Neural cell (in vitro differentiated cells): ENCODE measurements around the gene RRBP1. TPM values are rescaled to one million over a fixed set of nuclear protein-coding genes. Genes with fewer than 3 reads are reported as not detected.

Experiments
- H2AFZ ChIP-seq: fragments of 200-600, 300-800 bp; sonication (generic), shearing (Covaris generic); 2 replicates; pipeline ENCODE4 v1.6.0; 2014; ENCODE audit warnings: low read depth, mild to moderate bottlenecking, antibody characterized with exemption, low read length, moderate library complexity
- H3F3A ChIP-seq: fragments of 200-600 bp; shearing (Covaris generic); 2 replicates; pipeline ENCODE4 v1.6.1; 2016; ENCODE audit warnings: mild to moderate bottlenecking, moderate library complexity, mixed read lengths, antibody characterized with exemption, low read length; ENCODE audit not compliant: insufficient read depth, poor library complexity, severe bottlenecking
- H3K27ac ChIP-seq: fragments of 200-600, 300-800 bp; sonication (generic), shearing (Covaris generic); 2 replicates; pipeline ENCODE4 v1.5.1; 2014; ENCODE audit warnings: mild to moderate bottlenecking, low read length, moderate library complexity
- H3K27me3 ChIP-seq: fragments of 300-800, 200-600 bp; sonication (generic), shearing (Covaris generic); 2 replicates; pipeline ENCODE4 v1.6.0; 2014; ENCODE audit warnings: mild to moderate bottlenecking, low read depth, low read length, moderate library complexity; ENCODE audit not compliant: insufficient read depth
- H3K36me3 ChIP-seq: fragments of 300-800, 200-600 bp; sonication (generic), shearing (Covaris generic); 2 replicates; pipeline ENCODE4 v1.5.1; 2014; ENCODE audit warnings: mild to moderate bottlenecking, antibody characterized with exemption, low read length, moderate library complexity; ENCODE audit not compliant: insufficient read depth
- H3K4me2 ChIP-seq: fragments of 300-800, 200-600 bp; sonication (generic), shearing (Covaris generic); 2 replicates; pipeline ENCODE4 v1.6.0; 2014; ENCODE audit warnings: mild to moderate bottlenecking, low read length
- H3K4me3 ChIP-seq: fragments of 300-800, 200-600 bp; sonication (generic), shearing (Covaris generic); 2 replicates; pipeline ENCODE4 v1.5.1; 2014; ENCODE audit warnings: mild to moderate bottlenecking, low read length, moderate library complexity
- H3K79me2 ChIP-seq: fragments of 200-600 bp; shearing (Covaris generic); replicated peaks from 2 replicates; pipeline ENCODE4 v1.6.0; 2014; ENCODE audit warnings: mild to moderate bottlenecking, low read length, moderate library complexity; ENCODE audit not compliant: insufficient read depth
- H3K9ac ChIP-seq: fragments of 300-800, 200-600 bp; sonication (generic), shearing (Covaris generic); 2 replicates; pipeline ENCODE4 v1.6.1; 2016; ENCODE audit warnings: mild to moderate bottlenecking, low read length, mixed read lengths
- H3K9me2 ChIP-seq: fragments of 200-600 bp; shearing (Covaris generic); 2 replicates; pipeline ENCODE4 v1.6.1; 2016; ENCODE audit warnings: mild to moderate bottlenecking, low read length, mixed read lengths; ENCODE audit not compliant: insufficient read depth
- H3K9me3 ChIP-seq: fragments of 200-600, 300-800 bp; sonication (generic), shearing (Covaris generic); 2 replicates; pipeline ENCODE4 v1.6.1; 2016; ENCODE audit warnings: mild to moderate bottlenecking, mixed run types, low read length, moderate library complexity, mixed read lengths
- H4K20me1 ChIP-seq: fragments of 200-600 bp; shearing (Covaris generic); 2 replicates; pipeline ENCODE4 v1.6.1; 2016; ENCODE audit warnings: mild to moderate bottlenecking, mixed run types; ENCODE audit not compliant: insufficient read depth
- EP300 ChIP-seq: fragments of 450-650 bp; conservative IDR thresholded peaks from 2 replicates; pipeline ENCODE4 v1.6.1; 2014; ENCODE audit warnings: antibody characterized with exemption, mild to moderate bottlenecking, moderate library complexity; ENCODE audit not compliant: poor library complexity, severe bottlenecking
- EZH2 ChIP-seq: fragments of 200-600, 300-800 bp; shearing (Covaris generic), sonication (generic); IDR thresholded peaks from 2 replicates; pipeline ENCODE4 v1.6.1; 2014; ENCODE audit warnings: antibody characterized with exemption, low read length, borderline replicate concordance, mild to moderate bottlenecking; ENCODE audit not compliant: insufficient read depth, poor library complexity, severe bottlenecking
- MXI1 ChIP-seq: fragments of 450-650 bp; conservative IDR thresholded peaks from 2 replicates; pipeline ENCODE4 v1.6.1; 2014; ENCODE audit warnings: antibody characterized with exemption, mild to moderate bottlenecking; ENCODE audit not compliant: poor library complexity, severe bottlenecking
- POLR2AphosphoS5 ChIP-seq: IDR thresholded peaks from 2 replicates; pipeline ENCODE4 v1.6.1; 2012
- RAD21 ChIP-seq: fragments of 450-650 bp; conservative IDR thresholded peaks from 2 replicates; pipeline ENCODE4 v1.6.1; 2014; ENCODE audit warnings: antibody characterized with exemption, mild to moderate bottlenecking, moderate library complexity
- SMC3 ChIP-seq: fragments of 450-650 bp; conservative IDR thresholded peaks from 2 replicates; pipeline ENCODE4 v1.6.1; 2014; ENCODE audit warnings: antibody characterized with exemption, mild to moderate bottlenecking, moderate library complexity; ENCODE audit not compliant: poor library complexity
- TAF1 ChIP-seq: IDR thresholded peaks from 2 replicates; pipeline ENCODE4 v1.6.1; 2012; ENCODE audit warnings: low read depth
- polyA plus RNA-seq: library from polyadenylated mRNA; depleted of rRNA; stranded (reverse); fragments of >200 nt; gene quantifications from 2 replicates; pipeline ENCODE4 v1.2.3, GENCODE V29; 2014
- TF ChIP-seq, protein P1 (sequence below): fragments of 450-650 bp; IDR thresholded peaks from 2 replicates; pipeline ENCODE4 v1.5.1; 2014; ENCODE audit warnings: antibody characterized with exemption, mild to moderate bottlenecking, moderate library complexity; ENCODE audit not compliant: poor library complexity, severe bottlenecking
- TF ChIP-seq, protein P2 (sequence below): IDR thresholded peaks from 2 replicates; pipeline ENCODE4 v1.6.1; 2012; ENCODE audit warnings: borderline replicate concordance

RRBP1 gene
- polyA plus RNA-seq, 1 donor from 2014 or later: 2.2 TPM

DNA sequence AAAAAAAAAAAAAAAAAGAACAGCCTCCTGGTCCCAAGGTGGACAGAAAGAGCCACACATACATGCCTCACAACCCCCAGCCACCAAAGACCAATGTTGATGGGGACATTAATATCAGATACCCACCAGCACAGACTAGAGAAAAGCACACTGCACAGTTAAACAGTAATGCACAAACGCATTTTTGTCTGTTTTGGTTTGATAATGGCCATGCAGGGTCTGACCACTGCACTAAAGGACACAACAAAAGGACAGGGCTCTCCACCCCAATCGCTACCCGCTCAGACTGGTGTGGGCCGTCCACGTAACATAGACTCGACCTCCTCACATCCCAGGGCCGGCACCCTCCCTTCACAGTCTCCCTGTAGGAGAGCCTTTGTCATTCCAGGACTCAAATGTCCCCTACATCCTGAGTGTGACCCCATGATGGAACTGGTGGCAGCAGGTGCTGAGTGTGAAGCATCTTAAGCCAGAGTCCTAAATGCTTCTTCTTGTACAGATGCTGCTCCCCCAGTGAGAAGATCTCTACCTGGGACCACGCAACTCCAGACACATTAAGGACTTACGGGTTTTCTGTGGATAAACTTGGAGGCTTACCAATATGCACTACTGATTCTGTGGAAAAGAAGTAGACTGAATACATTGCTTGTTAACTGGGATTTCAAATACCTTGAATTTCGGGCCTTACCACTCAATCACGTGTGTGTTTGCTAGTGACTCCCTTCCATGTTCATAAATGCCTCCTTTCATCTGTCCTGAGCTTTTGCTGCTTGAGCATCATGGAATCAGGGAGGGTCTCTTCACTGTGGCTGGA, 28.0 kb downstream of the RRBP1 start:
- H3K9me2 ChIP-seq: no peaks in the 10 kb centered on the region
- H3K9ac ChIP-seq: no peak overlapping the region
- no peaks in the 10 kb centered on the region for H3K27me3 ChIP-seq
- no peak overlapping the region for H3K4me3 ChIP-seq
- H3K27ac ChIP-seq: no peak overlapping the region
- no peaks in the 10 kb centered on the region for H3K36me3 ChIP-seq
- no peak for TF ChIP-seq EP300
- TF ChIP-seq, protein P1, sequence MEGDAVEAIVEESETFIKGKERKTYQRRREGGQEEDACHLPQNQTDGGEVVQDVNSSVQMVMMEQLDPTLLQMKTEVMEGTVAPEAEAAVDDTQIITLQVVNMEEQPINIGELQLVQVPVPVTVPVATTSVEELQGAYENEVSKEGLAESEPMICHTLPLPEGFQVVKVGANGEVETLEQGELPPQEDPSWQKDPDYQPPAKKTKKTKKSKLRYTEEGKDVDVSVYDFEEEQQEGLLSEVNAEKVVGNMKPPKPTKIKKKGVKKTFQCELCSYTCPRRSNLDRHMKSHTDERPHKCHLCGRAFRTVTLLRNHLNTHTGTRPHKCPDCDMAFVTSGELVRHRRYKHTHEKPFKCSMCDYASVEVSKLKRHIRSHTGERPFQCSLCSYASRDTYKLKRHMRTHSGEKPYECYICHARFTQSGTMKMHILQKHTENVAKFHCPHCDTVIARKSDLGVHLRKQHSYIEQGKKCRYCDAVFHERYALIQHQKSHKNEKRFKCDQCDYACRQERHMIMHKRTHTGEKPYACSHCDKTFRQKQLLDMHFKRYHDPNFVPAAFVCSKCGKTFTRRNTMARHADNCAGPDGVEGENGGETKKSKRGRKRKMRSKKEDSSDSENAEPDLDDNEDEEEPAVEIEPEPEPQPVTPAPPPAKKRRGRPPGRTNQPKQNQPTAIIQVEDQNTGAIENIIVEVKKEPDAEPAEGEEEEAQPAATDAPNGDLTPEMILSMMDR: no peak
- TF ChIP-seq, protein P2, sequence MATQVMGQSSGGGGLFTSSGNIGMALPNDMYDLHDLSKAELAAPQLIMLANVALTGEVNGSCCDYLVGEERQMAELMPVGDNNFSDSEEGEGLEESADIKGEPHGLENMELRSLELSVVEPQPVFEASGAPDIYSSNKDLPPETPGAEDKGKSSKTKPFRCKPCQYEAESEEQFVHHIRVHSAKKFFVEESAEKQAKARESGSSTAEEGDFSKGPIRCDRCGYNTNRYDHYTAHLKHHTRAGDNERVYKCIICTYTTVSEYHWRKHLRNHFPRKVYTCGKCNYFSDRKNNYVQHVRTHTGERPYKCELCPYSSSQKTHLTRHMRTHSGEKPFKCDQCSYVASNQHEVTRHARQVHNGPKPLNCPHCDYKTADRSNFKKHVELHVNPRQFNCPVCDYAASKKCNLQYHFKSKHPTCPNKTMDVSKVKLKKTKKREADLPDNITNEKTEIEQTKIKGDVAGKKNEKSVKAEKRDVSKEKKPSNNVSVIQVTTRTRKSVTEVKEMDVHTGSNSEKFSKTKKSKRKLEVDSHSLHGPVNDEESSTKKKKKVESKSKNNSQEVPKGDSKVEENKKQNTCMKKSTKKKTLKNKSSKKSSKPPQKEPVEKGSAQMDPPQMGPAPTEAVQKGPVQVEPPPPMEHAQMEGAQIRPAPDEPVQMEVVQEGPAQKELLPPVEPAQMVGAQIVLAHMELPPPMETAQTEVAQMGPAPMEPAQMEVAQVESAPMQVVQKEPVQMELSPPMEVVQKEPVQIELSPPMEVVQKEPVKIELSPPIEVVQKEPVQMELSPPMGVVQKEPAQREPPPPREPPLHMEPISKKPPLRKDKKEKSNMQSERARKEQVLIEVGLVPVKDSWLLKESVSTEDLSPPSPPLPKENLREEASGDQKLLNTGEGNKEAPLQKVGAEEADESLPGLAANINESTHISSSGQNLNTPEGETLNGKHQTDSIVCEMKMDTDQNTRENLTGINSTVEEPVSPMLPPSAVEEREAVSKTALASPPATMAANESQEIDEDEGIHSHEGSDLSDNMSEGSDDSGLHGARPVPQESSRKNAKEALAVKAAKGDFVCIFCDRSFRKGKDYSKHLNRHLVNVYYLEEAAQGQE: no peak
- TF ChIP-seq TAF1: no peak
- no peak for TF ChIP-seq POLR2AphosphoS5
- TF ChIP-seq EZH2: no peak
- no peak for TF ChIP-seq MXI1
- TF ChIP-seq RAD21: no peak
- no peak for TF ChIP-seq SMC3
- no peaks in the 10 kb centered on the region for H3K79me2 ChIP-seq
- no peaks in the 10 kb centered on the region for H3F3A ChIP-seq
- no peaks in the 10 kb centered on the region for H3K9me3 ChIP-seq
- no peak overlapping the region for H3K4me2 ChIP-seq
- no peaks in the 10 kb centered on the region for H4K20me1 ChIP-seq
- H2AFZ ChIP-seq: no peak overlapping the region

DNA sequence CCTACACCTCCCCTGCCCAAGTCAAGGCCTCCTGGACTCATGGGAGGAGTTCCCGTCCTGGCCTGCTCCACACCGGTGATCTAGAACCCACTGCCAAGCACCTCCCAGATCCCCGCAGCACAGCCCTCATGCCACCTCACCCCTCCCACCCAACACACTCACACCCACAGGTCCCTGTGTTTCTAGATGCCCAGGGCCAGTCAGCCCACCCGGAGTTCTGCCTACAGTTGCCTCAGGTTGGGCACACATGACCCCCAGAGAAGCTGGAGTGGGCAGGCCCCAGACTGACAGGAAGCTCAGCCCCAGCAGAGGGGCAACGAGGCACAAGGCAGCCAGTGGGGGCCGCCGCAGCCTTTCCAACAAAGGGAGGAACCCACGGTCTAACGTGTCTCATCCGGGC, 29.6 kb downstream of the RRBP1 start:
- no peaks in the 10 kb centered on the region for H4K20me1 ChIP-seq
- TF ChIP-seq EZH2: no peak
- no peak for TF ChIP-seq TAF1
- TF ChIP-seq EP300: no peak
- TF ChIP-seq MXI1: no peak
- TF ChIP-seq POLR2AphosphoS5: no peak
- no peak for TF ChIP-seq SMC3

More for the DNA sequence above, 29.6 kb downstream of the RRBP1 start:
- Histone ChIP-seq H3F3A (no peaks in the 10 kb centered on the region), H3K27ac (no peak overlapping the region), H3K9me2 (no peaks in the 10 kb centered on the region), H3K9ac (no peak overlapping the region), H3K79me2 (no peaks in the 10 kb centered on the region), H3K27me3 (no peaks in the 10 kb centered on the region), H3K4me2 (no peak overlapping the region), H3K4me3 (no peak overlapping the region), H3K36me3 (no peaks in the 10 kb centered on the region), H3K9me3 (no peaks in the 10 kb centered on the region), H2AFZ (no peak overlapping the region)
